Tibial nerve (tissue), 4 donors: Measurements from ENCODE around the gene RRAGB.

ENCODE experiments used
- EP300 ChIP-seq, 2 donors: sonication (generic); formaldehyde crosslinking; IDR thresholded peaks; one replicate each; pipeline ENCODE4 v1.6.1; 2017; ENCODE audit warnings: antibody characterized with exemption in 2 of 2, mild to moderate bottlenecking in 1 of 2
- POLR2A ChIP-seq, 2 donors: fragments of 450-650 bp; IDR thresholded peaks; one replicate each; pipeline ENCODE4 v1.6.1; 2017; ENCODE audit warnings: antibody characterized with exemption in 2 of 2, mild to moderate bottlenecking in 2 of 2, moderate library complexity in 2 of 2
- TF ChIP-seq, protein P1 (sequence below), 5 experiments: fragments of 200-600 bp in 3 of 5; fragments of 450-650 bp in 2 of 5; sonication (generic) in 3 of 5; IDR thresholded peaks; one replicate each; pipeline ENCODE4 v1.5.1; 2016 to 2019; ENCODE audit warnings: antibody characterized with exemption in 5 of 5, mild to moderate bottlenecking in 3 of 5, moderate library complexity in 2 of 5

DNA sequence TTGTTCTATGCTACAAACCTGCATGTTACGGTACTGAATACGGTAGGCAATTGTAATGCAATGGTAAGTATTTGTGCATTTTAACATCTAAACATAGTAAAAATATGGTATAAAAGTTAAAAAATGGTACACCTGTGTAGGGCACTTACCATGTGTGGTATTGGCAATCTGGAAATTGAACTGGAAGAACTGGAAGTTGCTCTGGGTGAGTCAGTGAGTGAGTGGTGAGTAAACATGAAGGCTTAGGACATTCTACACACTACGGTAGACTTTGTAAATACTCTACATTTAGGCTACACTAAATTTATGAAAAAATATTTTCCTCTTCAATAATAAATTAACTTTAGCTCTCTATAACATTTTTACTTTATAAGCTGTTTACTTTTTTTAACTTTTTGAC is 78.9 kb downstream of the RRAGB start:
- TF ChIP-seq, protein P1, sequence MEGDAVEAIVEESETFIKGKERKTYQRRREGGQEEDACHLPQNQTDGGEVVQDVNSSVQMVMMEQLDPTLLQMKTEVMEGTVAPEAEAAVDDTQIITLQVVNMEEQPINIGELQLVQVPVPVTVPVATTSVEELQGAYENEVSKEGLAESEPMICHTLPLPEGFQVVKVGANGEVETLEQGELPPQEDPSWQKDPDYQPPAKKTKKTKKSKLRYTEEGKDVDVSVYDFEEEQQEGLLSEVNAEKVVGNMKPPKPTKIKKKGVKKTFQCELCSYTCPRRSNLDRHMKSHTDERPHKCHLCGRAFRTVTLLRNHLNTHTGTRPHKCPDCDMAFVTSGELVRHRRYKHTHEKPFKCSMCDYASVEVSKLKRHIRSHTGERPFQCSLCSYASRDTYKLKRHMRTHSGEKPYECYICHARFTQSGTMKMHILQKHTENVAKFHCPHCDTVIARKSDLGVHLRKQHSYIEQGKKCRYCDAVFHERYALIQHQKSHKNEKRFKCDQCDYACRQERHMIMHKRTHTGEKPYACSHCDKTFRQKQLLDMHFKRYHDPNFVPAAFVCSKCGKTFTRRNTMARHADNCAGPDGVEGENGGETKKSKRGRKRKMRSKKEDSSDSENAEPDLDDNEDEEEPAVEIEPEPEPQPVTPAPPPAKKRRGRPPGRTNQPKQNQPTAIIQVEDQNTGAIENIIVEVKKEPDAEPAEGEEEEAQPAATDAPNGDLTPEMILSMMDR (IDR thresholded peaks at IDR 0.05), result no peak
- no peak for TF ChIP-seq POLR2A (IDR thresholded peaks at IDR 0.05)
- TF ChIP-seq EP300 (IDR thresholded peaks at IDR 0.05), result no peak
